Jurkat, Clone E6-1 (cell line): Measurements from ENCODE around the gene OR8B8.
"Not testable (repeated sequence)": the region's sequence is repeated elsewhere in the genome, so short reads cannot be mapped to it uniquely, and the experiment has no call there.

Source experiments
- DNase-seq: peaks from one replicate; pipeline ENCODE4 v3.0.0-alpha.2; 2011; ENCODE audit warnings: low read depth, low spot score
- H3K4me3 ChIP-seq: 2 replicates; pipeline ENCODE4 v1.5.1; 2011; ENCODE audit warnings: mild to moderate bottlenecking, low read length, control low read depth, moderate library complexity

Gene OR8B8

DNA sequence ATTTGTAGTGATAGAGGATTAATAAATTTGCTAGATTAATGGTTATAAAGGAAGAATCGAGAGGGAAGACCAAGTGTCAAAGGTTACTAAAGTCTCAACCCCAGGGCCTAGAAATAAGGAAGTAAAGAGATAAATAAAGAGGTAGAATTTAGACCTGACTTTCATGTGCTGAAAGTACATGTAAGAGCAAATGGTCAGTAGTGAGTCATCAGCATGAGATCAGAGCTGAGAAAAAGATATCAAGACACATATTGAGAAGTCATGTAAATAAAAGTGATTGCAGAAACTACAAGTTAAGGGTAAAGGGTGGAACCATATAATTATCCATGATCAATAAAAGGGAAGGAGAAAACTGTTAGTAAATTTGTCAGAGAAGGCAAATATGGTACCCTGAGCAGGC is 1.4 kb upstream of the OR8B8 start:
- no peak for DNase-seq
- H3K4me3 ChIP-seq = no peak overlapping the region

DNA sequence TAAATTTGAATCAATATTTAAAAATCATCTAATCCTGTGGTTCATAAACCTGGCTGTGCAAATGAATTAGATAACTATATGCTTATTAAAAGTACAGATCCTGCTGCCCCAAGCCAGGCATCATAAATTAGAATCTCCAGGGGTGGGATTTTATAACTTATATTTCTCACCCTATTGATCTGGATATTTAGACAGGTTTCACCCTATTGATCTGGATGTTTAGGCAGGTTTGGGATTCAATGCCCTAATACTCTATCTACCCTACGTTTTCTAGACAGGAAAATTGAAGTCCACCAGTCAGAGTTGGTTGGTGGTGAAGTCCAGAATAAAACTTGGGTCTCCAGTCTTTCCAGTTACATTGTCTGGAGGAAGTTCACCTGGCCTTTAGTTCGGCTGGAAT is 2.6 kb downstream of the OR8B8 start:
- H3K4me3 ChIP-seq = no peak overlapping the region
- DNase-seq = no peak

DNA sequence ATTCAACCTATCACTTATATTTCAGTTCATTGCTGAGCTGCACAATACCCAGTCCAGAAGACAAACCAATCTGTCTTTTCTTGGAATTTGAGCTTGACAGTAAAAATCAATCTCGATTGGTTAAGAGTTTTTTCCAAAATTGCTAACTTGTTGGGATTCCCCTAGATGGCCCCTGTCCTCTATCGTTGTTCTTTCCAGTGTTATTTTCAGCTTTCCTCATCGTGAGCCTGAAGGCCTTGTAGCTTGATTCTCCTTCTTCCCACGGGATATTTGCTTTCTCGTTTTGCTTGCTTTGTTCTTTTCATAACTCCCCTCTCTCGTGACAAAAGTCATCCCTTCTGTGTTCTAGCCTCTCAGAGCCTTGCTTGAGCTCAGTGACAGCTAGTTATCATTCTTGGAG is 3.1 kb downstream of the OR8B8 start:
- no peak overlapping the region for H3K4me3 ChIP-seq
- DNase-seq = no peak

DNA sequence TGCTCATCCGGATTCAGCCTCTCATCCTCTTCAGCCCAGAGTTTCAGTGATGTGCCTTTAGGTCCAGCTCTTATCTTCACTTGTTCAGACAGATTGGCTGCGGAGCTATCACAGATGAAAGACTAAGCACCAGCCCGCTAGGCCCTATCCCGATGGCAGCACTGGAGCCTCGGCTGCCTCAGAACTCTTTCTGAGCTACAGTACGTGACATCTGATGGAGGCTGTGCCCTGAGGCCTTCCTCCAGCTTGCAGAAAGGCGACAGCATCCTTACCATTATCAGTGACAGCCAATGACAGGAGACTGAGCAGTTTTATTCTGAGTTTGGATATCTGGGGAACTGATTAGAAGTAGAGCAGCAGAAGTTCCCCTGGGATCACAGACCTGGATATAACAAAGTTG is 4.0 kb downstream of the OR8B8 start:
- DNase-seq = no peak
- H3K4me3 ChIP-seq = no peak overlapping the region

DNA sequence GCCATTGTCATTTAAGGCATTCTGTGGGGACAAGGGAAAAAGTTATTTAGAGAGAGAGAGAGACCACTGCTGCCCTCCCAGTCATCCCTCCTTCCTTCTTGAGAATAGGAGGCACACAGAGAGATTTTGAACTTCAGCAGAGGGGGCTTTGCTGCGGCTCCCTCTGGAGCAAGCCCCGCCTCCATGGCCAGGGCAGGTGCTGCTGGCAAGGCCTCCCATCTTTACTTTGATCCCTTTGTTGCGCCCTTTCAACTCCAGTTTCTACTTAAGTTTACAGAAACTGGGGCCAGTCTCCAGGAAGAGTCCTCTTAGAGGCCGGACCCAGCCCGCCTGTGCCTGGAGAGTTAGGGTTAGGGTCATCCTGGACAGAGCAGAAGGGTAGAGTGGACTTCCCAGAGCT is 4.4 kb downstream of the OR8B8 start:
- no peak overlapping the region for H3K4me3 ChIP-seq
- DNase-seq = no peak

DNA sequence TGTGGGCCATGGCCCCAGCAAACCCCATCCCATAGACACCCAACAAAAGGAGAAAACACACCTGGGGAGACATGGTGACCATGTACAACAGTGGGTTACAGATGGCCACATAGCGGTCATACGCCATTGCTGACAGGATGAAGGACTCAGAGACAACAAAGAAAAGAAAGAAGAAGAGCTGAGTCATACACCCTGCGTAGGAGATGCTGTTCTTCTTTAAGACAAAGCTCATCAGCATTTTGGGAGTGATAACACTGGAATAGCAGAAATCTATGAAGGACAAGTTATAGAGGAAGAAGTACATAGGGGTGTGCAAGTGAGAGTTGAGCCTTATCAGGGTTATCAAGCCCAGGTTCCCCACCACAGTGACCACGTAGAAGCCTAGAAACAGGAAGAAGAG is 4.9 kb downstream of the OR8B8 start:
- no peak for DNase-seq
- H3K4me3 ChIP-seq = no peak overlapping the region

DNA sequence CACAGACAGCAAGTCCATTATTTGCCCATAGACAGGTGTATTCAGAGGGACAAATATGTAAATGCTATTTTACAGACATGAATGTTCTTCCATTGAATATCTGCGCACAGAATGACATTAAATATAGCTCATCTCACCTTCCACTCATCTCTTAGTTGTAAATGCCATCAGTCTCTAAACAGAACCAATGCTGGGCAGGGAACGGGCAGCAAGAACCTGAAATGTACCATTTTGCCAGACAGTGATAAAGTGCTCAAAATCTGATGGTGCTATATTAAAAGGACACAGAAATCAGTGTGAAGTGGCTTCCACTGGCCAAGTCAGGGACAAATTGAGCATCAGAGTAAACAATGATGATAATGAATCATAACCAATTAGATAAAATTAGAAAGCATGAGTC is 10.8 kb downstream of the OR8B8 start:
- no peak overlapping the region for H3K4me3 ChIP-seq
- DNase-seq = no peak

DNA sequence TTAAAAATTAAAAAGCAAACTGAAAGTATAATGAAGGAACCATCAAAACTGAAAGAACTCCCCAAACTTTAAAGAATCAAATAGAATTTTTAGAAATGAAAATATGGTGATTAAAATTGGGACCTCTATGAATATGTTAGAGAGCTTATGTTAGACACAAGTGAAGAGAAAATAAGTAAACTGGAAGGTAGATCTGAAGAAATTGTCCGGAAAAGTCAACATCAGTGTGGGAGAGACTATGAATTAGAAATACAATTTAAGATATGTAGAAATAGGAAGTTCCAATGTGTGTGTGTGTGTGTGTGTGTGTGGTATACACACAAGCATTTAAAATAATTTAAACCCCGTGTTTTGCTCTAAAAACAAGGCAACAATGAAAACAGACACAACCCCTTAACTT is 15.9 kb downstream of the OR8B8 start:
- H3K4me3 ChIP-seq = no peak overlapping the region
- no peak for DNase-seq

DNA sequence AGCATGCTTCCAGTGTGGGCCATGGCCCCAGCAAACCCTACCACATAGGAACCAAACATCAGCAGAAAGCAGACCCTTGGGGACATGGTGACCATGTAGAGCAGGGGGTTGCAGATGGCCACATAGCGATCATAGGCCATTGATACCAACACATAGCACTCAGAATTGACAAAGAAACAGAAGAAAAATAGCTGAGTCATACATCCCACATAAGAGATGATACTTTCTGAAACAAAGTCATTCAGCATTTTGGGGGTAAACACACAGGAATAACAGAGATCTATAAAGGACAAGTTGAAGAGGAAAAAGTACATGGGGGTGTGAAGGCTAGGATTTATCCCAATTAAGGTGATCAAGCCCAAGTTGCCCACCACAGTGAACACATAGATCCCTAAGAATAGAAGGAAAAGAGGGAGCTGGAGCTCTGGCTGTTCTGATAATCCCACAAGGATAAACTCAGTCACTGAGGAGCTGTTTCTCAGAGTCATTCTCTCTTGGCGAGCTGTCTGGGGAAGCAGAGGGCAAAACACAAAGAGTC is 21.0 kb downstream of the OR8B8 start, which contains the start of gene OR8B4:
Gene OR8B4 (minus strand): TSS at position 488 of the 538 bp plus-strand sequence. CDS start 0 bp downstream, at position 488.
- no peak for DNase-seq
- no peak within 1 kb of the TSS for H3K4me3 ChIP-seq

DNA sequence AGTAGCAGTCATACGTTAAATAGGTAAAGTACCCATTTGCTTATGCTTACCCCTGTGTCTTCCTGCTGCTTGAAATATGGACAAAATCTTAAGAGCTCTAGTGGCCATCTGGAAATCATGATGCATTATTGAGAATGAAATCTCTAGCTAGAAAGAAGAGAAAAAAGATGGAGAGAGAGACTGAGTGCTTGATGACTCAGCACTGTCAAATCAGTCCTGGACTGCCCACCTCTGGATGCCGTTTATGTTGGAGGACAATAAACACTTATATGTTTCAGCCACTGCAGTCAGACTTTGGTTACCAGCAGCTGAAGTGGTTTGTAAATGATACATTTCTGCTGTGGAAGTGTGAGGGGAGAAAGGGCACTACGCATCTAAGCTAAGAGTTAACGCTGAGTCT is 24.5 kb downstream of the OR8B8 start:
- DNase-seq = no peak
- no peak overlapping the region for H3K4me3 ChIP-seq

DNA sequence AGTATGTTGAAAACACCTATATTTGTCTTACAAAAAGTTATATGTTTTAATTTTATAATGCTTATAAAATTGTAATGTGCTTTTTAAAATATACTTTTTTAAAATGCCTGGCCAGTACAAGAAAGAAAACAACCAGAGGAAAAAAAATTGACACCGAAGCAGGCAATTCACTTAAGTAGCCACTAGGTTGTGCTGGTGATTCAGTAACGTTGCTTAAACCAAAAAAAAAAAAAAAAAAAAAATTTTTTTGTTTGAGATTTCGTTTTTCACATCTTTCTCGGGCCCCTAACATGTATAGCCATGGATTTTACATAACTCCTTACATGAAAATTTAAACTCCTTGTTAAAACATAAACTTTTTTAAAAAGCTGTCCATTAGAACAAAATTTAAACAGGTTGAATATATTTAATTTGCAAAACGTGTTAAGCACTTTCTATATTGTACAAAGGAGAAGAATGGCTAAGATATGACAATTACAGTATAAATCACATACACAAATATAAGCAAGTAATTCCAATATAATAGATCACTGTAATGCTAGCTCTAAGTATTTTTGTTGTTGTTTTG is 30.1 kb downstream of the OR8B8 start:
- no peak overlapping the region for H3K4me3 ChIP-seq
- peak; percentile 54 for DNase-seq

DNA sequence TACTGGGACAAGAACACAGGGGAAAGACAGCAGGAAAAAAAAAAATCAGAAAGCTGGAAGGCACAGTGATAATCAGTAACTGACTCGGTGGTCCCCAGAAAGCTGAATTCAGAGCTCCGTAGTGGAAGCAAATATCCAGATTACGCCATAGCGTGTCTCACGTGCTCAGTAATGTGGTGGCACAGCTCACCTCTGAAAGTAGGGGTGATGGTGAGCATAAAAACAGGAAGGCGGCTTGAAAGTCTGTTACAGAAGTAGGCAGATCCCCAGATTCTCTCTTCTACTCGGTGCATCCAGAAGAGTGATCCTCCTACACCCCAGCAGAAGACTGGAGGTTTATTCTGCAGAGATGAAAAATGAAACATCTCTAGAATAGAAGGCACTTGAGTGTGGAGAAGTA is 35.6 kb downstream of the OR8B8 start:
- DNase-seq = no peak
- no peak overlapping the region for H3K4me3 ChIP-seq

DNA sequence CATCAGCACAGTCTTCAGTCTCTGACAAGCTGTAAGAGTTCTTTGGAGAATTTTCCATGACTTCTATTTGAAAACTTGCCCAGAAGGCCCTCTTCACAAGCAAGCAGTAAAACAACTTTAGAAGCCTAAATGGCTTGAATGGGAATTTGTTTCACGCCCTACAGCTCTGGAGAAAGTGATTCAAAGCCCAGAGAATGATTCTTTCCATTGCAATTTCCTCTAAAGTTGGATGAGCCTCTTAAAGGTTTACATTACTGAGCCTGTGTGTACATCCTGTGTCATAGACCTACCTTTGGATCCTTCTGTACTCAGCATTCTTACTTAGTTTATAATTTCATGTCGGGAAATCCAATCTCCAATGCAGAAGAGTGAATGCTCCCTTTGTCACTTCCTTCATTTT is 39.9 kb downstream of the OR8B8 start:
- no peak overlapping the region for H3K4me3 ChIP-seq
- no peak for DNase-seq

DNA sequence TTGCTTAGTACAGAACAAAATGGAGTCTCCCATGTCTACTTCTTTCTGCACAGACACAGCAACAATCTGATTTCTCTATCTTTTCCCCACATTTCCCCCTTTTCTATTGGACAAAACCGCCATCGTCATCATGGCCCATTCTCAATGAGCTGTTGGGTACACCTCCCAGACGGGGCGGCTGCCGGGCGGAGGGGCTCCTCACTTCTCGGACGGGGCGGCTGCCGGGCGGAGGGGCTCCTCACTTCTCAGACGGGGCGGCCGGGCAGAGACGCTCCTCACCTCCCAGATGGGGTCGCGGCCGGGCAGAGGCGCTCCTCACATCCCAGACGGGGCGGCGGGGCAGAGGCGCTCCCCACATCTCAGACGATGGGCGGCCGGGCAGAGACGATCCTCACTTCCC is 42.3 kb downstream of the OR8B8 start:
- not testable (repeated sequence) for H3K4me3 ChIP-seq, DNase-seq

DNA sequence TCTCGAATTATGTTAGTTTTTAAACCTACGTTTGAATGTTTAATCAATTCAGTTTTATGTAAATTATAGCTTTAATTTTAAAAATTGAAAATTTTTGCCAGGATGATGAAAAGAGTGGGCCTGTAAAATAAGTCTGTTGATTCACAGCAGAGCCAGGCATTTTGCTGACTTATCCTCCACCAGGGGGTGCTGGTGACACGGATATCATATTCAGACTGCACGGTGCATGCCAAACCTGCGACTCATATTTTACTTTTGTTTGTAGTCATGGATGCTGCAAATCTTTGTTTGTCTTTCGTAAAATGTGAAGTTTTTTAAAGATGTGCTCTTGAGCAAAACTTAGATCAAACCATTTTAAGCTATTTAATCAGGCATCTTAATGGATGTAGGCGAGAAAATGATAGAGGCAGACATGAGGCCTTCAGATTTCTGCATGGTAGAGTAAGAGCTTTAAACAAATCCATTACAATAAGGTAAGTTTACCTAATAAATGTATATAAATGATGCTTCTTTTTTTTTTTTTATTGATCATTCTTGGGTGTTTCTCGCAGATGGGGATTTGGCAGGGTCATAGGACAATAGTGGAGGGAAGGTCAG is 43.1 kb downstream of the OR8B8 start:
- peak; percentile 60 for DNase-seq
- H3K4me3 ChIP-seq = no peak overlapping the region

DNA sequence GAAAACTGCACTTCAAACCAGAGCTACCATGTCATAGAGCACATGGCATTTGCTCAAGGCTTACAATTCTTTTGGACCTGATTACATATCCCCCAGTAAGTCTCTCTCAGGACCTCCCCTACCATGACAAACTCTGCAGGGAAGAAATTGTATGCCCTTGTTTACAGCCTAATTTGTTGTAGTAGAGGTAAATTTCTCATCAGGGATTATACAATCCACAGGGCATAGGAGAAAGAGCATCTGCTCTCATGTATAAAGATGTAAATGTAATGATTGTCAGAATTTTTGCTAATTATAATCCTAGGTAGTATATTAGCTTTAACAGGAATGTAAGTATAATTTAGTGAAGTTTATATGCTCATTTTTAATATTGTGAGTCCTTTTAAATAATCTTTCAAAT is 46.6 kb downstream of the OR8B8 start, which contains the start of gene OR8B3:
Gene OR8B3 (minus strand): TSS at position 101 of the 400 bp plus-strand sequence. CDS start 1,673 bp downstream, outside the sequence.
- no peak within 1 kb of the TSS for H3K4me3 ChIP-seq
- no peak for DNase-seq

DNA sequence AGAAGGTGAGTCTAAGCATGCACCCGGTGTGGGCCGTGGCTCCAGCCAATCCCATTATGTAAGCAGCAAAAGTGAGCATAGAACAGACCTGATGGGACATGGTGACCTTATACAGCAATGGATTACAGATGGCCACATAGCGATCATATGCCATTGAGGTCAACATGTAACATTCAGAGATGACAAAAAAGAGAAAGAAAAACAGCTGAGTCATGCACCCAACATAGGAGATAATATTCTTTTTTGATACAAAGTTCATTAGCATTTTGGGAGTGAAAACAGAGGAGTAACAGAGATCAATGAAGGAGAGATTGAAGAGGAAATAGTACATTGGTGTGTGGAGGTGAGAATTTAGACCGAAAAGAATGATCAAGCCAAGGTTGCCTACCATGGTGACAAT is 48.6 kb downstream of the OR8B8 start:
- not testable (repeated sequence) for H3K4me3 ChIP-seq, DNase-seq

DNA sequence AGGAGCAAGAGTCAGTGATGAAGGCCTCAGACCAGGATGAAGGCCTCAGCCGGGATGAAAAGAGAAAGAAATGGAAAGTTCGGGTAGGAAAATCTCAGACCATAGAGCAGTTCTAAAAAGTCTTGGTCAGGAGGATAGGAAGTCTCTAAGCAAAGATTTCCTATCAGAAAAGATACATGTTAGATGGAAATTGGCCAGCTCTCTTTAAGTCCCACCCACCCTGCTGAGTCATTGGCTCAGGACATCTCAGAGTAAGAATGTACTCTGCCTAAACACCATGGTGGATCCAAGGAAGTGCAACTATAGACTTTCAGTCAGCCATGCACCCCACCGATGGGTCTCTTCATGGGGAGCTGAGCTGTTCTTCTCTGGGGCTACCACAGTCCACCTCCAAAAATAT is 51.1 kb downstream of the OR8B8 start:
- DNase-seq = no peak

More for the DNA sequence above, 51.1 kb downstream of the OR8B8 start:
- H3K4me3 ChIP-seq = no peak overlapping the region
